Endodermal cell (in vitro differentiated cells): Measurements from ENCODE around the gene RASGRF1. TPM values are rescaled to one million over a fixed set of nuclear protein-coding genes. Genes with fewer than 3 reads are reported as not detected.

Experiments
- DNase-seq: peaks from one replicate; pipeline ENCODE4 v3.0.0-alpha.2; 2017
- H3K27ac ChIP-seq: 2 replicates; pipeline ENCODE4 v1.5.1; 2013; ENCODE audit warnings: mild to moderate bottlenecking, low read depth, low read length, moderate library complexity
- H3K27me3 ChIP-seq: 2 replicates; pipeline ENCODE4 v1.6.1; 2013; ENCODE audit warnings: mild to moderate bottlenecking, low read length, moderate library complexity; ENCODE audit not compliant: insufficient read depth, control insufficient read depth, poor library complexity, severe bottlenecking
- H3K36me3 ChIP-seq: 2 replicates; pipeline ENCODE4 v1.7.0; 2013; ENCODE audit warnings: mild to moderate bottlenecking, low read length, moderate library complexity; ENCODE audit not compliant: control insufficient read depth, insufficient read depth
- H3K4me1 ChIP-seq: one replicate; pipeline ENCODE4 v1.7.0; 2013; ENCODE audit warnings: low read length; ENCODE audit not compliant: control insufficient read depth, insufficient read depth
- H3K4me3 ChIP-seq: 2 replicates; pipeline ENCODE4 v1.5.1; 2013; ENCODE audit warnings: mild to moderate bottlenecking, low read length, moderate library complexity
- H3K9ac ChIP-seq: 2 replicates; pipeline ENCODE4 v1.6.1; 2013; ENCODE audit warnings: mild to moderate bottlenecking, low read length, moderate library complexity; ENCODE audit not compliant: poor library complexity, severe bottlenecking; ENCODE audit errors: extremely low read depth
- H3K9me3 ChIP-seq: 2 replicates; pipeline ENCODE4 v1.6.1; 2013; ENCODE audit warnings: mild to moderate bottlenecking, low read length, moderate library complexity; ENCODE audit not compliant: control insufficient read depth
- H3K27ac Mint-ChIP-seq: 2 replicates; pipeline ENCODE4 v1.8.0; 2020; ENCODE audit warnings: mixed read lengths
- H3K27me3 Mint-ChIP-seq: 2 replicates; pipeline ENCODE4 v1.8.0; 2021; ENCODE audit warnings: mild to moderate bottlenecking, mixed read lengths; ENCODE audit not compliant: insufficient read depth
- H3K36me3 Mint-ChIP-seq: 2 replicates; pipeline ENCODE4 v1.8.0; 2020; ENCODE audit warnings: low read depth, mixed read lengths
- H3K4me1 Mint-ChIP-seq: 2 replicates; pipeline ENCODE4 v1.8.0; 2020; ENCODE audit warnings: mixed read lengths
- H3K4me3 Mint-ChIP-seq: 2 replicates; pipeline ENCODE4 v1.8.0; 2020; ENCODE audit warnings: mild to moderate bottlenecking, moderate library complexity, mixed read lengths
- H3K9me3 Mint-ChIP-seq: 2 replicates; pipeline ENCODE4 v1.8.0; 2020; ENCODE audit warnings: mild to moderate bottlenecking, mixed read lengths
- WGBS, 2 experiments: methylation state at CpG; one replicate each; pipeline versions ENCODE4 v1.1.5 to v1.1.7; 2013; ENCODE audit warnings: missing lambda C conversion rate in 2 of 2, mixed read lengths in 1 of 2; ENCODE audit not compliant: insufficient coverage in 1 of 2, insufficient read length in 1 of 2; 5-methylcytosine and 5-hydroxymethylcytosine counted together
- total RNA-seq, 2 donors: library from RNA; stranded (reverse); fragmentation: NEBNext Ultra II Directional in 1 of 2; extraction: Animal tissue kit (Norgen Biotek cat#: 25700) in 1 of 2; gene quantifications; 2 replicates in 1 of 2; 3 replicates in 1 of 2; pipeline ENCODE4 v1.2.1, GENCODE V29; 2021
- TF ChIP-seq, protein P1 (sequence below): fragments of 200-600 bp; sonication (generic); conservative IDR thresholded peaks from 2 replicates; pipeline ENCODE4 v1.5.0; 2021; ENCODE audit warnings: antibody characterized with exemption, mild to moderate bottlenecking

RASGRF1 gene
- total RNA-seq, 2 donors from 2014 or later = 0.20 TPM; not detected in 1

DNA sequence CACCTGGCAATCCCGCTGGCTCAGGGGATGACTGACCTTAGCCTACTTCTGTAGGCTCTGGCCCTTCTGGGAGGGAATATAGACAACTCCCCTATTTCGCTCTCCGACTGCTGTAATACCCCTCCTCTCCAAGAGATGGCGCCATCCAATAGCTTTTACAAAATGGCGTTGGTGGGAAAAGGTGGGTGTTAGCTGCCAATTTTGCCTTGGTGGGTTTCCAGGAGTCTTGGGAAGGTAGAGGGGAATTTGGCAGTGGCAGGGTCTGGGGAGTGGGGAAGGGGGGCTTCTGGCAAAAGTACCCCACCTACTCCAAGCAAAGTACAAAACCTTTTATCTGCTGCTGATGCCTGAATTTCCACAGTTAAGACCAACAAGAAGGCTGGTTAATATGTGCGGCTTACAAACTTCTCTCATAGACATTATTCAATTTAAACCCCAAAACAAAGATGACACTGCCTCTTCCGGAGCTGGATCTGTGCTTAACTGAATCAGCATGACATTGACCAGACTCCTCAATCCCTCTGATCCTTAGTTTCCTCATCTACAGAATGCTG, 62.1 kb downstream of the RASGRF1 start:
- peaks cover 6% of the 10 kb centered on the region for H3K9me3 ChIP-seq
- WGBS, 2 experiments = 30 to 71% methylated on average over 3 to 7 of the region's 7 CpGs
- no peak overlapping the region for H3K4me3 ChIP-seq
- H3K27me3 ChIP-seq = no peaks in the 10 kb centered on the region
- H3K9ac ChIP-seq = no peak overlapping the region
- H3K4me1 Mint-ChIP-seq = no peaks in the 10 kb centered on the region
- H3K27ac Mint-ChIP-seq = no peak overlapping the region
- DNase-seq = peak; percentile 91
- H3K36me3 ChIP-seq = no peaks in the 10 kb centered on the region
- no peaks in the 10 kb centered on the region for H3K4me1 ChIP-seq
- H3K9me3 Mint-ChIP-seq = peaks cover 12% of the 10 kb centered on the region
- H3K36me3 Mint-ChIP-seq = no peaks in the 10 kb centered on the region
- TF ChIP-seq, protein P1, sequence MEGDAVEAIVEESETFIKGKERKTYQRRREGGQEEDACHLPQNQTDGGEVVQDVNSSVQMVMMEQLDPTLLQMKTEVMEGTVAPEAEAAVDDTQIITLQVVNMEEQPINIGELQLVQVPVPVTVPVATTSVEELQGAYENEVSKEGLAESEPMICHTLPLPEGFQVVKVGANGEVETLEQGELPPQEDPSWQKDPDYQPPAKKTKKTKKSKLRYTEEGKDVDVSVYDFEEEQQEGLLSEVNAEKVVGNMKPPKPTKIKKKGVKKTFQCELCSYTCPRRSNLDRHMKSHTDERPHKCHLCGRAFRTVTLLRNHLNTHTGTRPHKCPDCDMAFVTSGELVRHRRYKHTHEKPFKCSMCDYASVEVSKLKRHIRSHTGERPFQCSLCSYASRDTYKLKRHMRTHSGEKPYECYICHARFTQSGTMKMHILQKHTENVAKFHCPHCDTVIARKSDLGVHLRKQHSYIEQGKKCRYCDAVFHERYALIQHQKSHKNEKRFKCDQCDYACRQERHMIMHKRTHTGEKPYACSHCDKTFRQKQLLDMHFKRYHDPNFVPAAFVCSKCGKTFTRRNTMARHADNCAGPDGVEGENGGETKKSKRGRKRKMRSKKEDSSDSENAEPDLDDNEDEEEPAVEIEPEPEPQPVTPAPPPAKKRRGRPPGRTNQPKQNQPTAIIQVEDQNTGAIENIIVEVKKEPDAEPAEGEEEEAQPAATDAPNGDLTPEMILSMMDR = peak; percentile 90
- H3K27ac ChIP-seq = no peak overlapping the region
- no peak overlapping the region for H3K4me3 Mint-ChIP-seq
- H3K27me3 Mint-ChIP-seq = peaks cover 7% of the 10 kb centered on the region

DNA sequence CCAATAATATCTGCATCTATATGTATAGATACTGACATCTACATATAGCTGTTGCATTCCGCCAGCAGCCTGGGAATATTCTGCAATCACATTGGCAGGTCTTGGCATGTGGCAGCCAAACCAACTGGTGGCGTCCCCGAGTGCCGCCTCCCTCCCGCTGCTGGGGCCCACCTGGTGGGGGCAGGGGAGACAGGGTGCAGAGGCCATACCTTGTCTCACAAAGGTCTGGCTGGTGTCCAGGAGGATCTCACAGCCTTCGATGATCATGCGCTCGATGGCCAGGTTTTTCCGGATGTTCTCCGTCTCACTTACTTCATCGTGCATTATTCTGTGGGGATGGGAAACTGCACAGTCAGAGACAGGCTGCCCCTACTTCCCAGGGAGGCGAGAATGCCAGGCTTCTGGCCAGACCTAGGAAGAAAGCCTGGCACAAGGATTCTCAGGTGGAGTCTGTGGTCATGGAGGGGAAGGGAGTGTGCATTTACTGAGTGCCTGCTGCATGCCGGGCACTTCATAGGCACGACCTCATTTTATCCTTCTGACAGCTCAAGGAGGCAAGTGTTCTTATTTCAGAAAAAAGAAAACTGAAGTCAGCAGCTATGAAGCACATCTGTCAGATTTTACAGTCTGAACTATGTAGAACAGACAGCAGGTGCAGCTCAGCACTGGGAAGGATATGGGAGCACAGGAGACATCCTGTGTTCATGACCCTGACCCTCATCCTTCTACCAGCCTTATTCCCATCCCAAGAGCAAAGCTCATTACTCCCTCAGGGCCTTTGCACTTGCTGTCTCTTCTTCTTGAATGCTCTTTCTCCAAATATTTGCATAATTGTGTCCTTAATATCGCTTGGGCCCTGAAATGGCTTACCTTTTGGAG, 62.8 kb downstream of the RASGRF1 start:
- Mint-ChIP-seq H3K9me3 (peaks cover 12% of the 10 kb centered on the region), H3K27me3 (peaks cover 7% of the 10 kb centered on the region), H3K4me3 (no peak overlapping the region), H3K27ac (no peak overlapping the region), H3K36me3 (no peaks in the 10 kb centered on the region), H3K4me1 (no peaks in the 10 kb centered on the region)
- Histone ChIP-seq H3K9ac (no peak overlapping the region), H3K4me1 (no peaks in the 10 kb centered on the region), H3K27me3 (no peaks in the 10 kb centered on the region), H3K4me3 (no peak overlapping the region), H3K9me3 (peaks cover 6% of the 10 kb centered on the region), H3K36me3 (no peaks in the 10 kb centered on the region), H3K27ac (no peak overlapping the region)
- DNase-seq = no peak
- 80 to 85% methylated on average over 13 to 15 of the region's 15 CpGs for WGBS, 2 experiments
- TF ChIP-seq, protein P1 = no peak

DNA sequence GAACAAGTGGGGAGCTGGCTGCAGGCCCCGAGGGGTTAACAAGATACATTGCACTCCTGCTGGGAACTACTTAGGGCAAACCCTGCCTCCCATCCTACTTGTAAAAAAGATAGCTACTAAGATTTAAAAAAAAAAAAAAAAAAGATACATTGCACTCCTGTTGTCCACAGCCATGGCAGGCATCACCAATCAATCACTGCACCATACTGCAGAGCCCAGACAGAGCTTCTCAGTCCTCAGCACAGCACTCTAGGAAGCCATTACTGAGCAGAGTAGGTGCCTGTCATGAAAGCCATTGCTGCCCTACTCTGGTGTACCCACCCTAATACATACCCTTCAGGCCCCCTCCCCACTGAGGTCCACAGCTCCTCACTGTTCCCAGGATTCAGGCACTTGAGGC, 64.8 kb downstream of the RASGRF1 start:
- 89% methylated on average over 1 of the region's 1 CpG; no CpG with 5 or more reads in 1 of the 2 experiments for WGBS, 2 experiments
- H3K9me3 ChIP-seq = peaks cover 6% of the 10 kb centered on the region
- Mint-ChIP-seq H3K27me3 (peaks cover 7% of the 10 kb centered on the region), H3K9me3 (peaks cover 12% of the 10 kb centered on the region), H3K36me3 (no peaks in the 10 kb centered on the region), H3K4me1 (no peaks in the 10 kb centered on the region), H3K4me3 (no peak overlapping the region), H3K27ac (no peak overlapping the region)
- H3K9ac ChIP-seq = no peak overlapping the region
- H3K4me1 ChIP-seq = no peaks in the 10 kb centered on the region
- TF ChIP-seq, protein P1 = no peak
- no peaks in the 10 kb centered on the region for H3K36me3 ChIP-seq
- no peak overlapping the region for H3K27ac ChIP-seq
- H3K27me3 ChIP-seq = no peaks in the 10 kb centered on the region
- no peak for DNase-seq
- no peak overlapping the region for H3K4me3 ChIP-seq
